Stimulated activated CD4-positive, alpha-beta T cell treated with anti-CD3 and anti-CD28 coated beads, Interleukin-1b, Interleukin-23, amount 100 ng/mL, for 24 hours (primary cell): ENCODE results near the gene SEMA6C.
"Not testable (repeated sequence)": the region's sequence is repeated elsewhere in the genome, so short reads cannot be mapped to it uniquely, and the experiment has no call there.

ENCODE experiments used
- DNase-seq, 4 experiments: peaks; one replicate each; pipeline ENCODE4 v3.0.0-alpha.2; 2020; ENCODE audit warnings: low read depth in 4 of 4, low spot score in 1 of 4

The SEMA6C gene

GRCh38 chr1:151130987-151131586 lies 15.3 kb downstream of the SEMA6C start:
- peak; percentile 45 to 78 (median 63) for DNase-seq

GRCh38 chr1:151128800-151129199 lies 17.6 kb downstream of the SEMA6C start:
- no peak for DNase-seq

GRCh38 chr1:151124763-151125403 lies 21.5 kb downstream of the SEMA6C start:
- DNase-seq = no peak

- DNase-seq = no peak
These were observed 32.6 kb downstream of the SEMA6C start for GRCh38 chr1:151113877-151114276.

- no peak for DNase-seq
These were observed 38.1 kb downstream of the SEMA6C start for GRCh38 chr1:151108331-151108730.

- no peak for DNase-seq
These were observed 39.5 kb downstream of the SEMA6C start for GRCh38 chr1:151106894-151107293.

GRCh38 chr1:151104630-151105029 lies 41.8 kb downstream of the SEMA6C start:
- DNase-seq = no peak

GRCh38 chr1:151098126-151098525 lies 48.3 kb downstream of the SEMA6C start:
- DNase-seq = no peak

- not testable (repeated sequence) for DNase-seq
These were observed 49.0 kb downstream of the SEMA6C start for GRCh38 chr1:151097426-151097825.

GRCh38 chr1:151085953-151086559 lies 60.4 kb downstream of the SEMA6C start:
- no peak for DNase-seq
